ENCODE measurements around the gene PARP12.

DNA sequence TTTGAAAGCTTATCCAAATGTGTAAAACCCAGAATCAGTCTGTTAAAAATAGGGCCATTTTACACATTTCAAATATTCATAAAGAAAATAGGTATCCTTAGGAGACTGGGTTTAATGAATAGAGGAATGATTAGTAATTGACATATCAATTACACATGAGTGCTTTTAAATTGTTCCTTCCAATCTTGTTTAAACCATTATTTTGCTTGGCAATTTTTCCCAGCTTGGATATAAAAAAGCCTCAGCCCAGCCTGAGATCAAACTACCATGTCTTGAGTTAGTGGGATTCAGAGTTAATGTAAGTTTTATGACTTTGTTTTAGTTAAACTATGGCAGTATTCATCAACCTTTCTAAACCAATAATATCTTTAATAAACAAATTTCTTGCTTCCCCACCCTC is 28.3 kb downstream of the PARP12 start:
- TF ChIP-seq, protein P1, sequence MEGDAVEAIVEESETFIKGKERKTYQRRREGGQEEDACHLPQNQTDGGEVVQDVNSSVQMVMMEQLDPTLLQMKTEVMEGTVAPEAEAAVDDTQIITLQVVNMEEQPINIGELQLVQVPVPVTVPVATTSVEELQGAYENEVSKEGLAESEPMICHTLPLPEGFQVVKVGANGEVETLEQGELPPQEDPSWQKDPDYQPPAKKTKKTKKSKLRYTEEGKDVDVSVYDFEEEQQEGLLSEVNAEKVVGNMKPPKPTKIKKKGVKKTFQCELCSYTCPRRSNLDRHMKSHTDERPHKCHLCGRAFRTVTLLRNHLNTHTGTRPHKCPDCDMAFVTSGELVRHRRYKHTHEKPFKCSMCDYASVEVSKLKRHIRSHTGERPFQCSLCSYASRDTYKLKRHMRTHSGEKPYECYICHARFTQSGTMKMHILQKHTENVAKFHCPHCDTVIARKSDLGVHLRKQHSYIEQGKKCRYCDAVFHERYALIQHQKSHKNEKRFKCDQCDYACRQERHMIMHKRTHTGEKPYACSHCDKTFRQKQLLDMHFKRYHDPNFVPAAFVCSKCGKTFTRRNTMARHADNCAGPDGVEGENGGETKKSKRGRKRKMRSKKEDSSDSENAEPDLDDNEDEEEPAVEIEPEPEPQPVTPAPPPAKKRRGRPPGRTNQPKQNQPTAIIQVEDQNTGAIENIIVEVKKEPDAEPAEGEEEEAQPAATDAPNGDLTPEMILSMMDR (IDR thresholded peaks at IDR 0.05), result no peak
- no peak for TF ChIP-seq POLR2A (IDR thresholded peaks at IDR 0.05)

All from right lobe of liver (tissue), 4 donors.